HepG2 (cell line): ENCODE measurements around the gene HSPA1A. TPM values are rescaled to one million over a fixed set of nuclear protein-coding genes. Genes with fewer than 3 reads are reported as not detected.

ENCODE experiments used
- BCLAF1 ChIP-seq: fragments of 450-650 bp; IDR thresholded peaks from 2 replicates; pipeline ENCODE4 v1.6.1; 2017; ENCODE audit warnings: mild to moderate bottlenecking
- BRCA1 ChIP-seq: sonication (generic); formaldehyde crosslinking; IDR thresholded peaks from 2 replicates; pipeline ENCODE4 v1.4.0; 2020; ENCODE audit warnings: missing genetic modification reagents
- DNMT1 ChIP-seq: sonication (generic); formaldehyde crosslinking; IDR thresholded peaks from 2 replicates; pipeline ENCODE4 v1.5.1; 2020; ENCODE audit warnings: mild to moderate bottlenecking, missing genetic modification reagents
- GATA4 ChIP-seq: sonication (generic); IDR thresholded peaks from 2 replicates; pipeline ENCODE4 v1.6.1; 2016; ENCODE audit warnings: antibody characterized with exemption, low read depth, borderline replicate concordance
- HMG20A ChIP-seq: IDR thresholded peaks from 2 replicates; pipeline ENCODE4 v1.6.1; 2016; ENCODE audit warnings: borderline replicate concordance
- KDM2A ChIP-seq: sonication (generic); formaldehyde crosslinking; IDR thresholded peaks from 2 replicates; pipeline ENCODE4 v1.4.0; 2020; ENCODE audit warnings: low read depth, missing genetic modification reagents, borderline replicate concordance
- MIER2 ChIP-seq: IDR thresholded peaks from 2 replicates; pipeline ENCODE4 v1.6.1; 2016; ENCODE audit warnings: missing biosample characterization, missing genetic modification reagents
- MLLT10 ChIP-seq: sonication (generic); formaldehyde crosslinking; IDR thresholded peaks from 2 replicates; pipeline ENCODE4 v1.4.0; 2020; ENCODE audit warnings: missing genetic modification reagents
- NFKBIZ ChIP-seq: IDR thresholded peaks from 2 replicates; pipeline ENCODE4 v1.6.1; 2018; ENCODE audit warnings: missing genetic modification reagents, missing compliant biosample characterization
- RAD51 ChIP-seq: fragments of 450-650 bp; IDR thresholded peaks from 2 replicates; pipeline ENCODE4 v1.6.1; 2016; ENCODE audit warnings: borderline replicate concordance
- TBL1XR1 ChIP-seq: fragments of 150-350 bp; IDR thresholded peaks from 2 replicates; pipeline ENCODE4 v1.6.1; 2014; ENCODE audit warnings: borderline replicate concordance, low read length; ENCODE audit not compliant: partially characterized antibody
- TCF12 ChIP-seq, 2 experiments: fragments of 450-650 bp in 1 of 2; sonication (generic) in 1 of 2; formaldehyde crosslinking in 1 of 2; IDR thresholded peaks; 2 replicates each; pipeline versions ENCODE4 v1.6.1 to v1.8.0; 2017 to 2022; ENCODE audit warnings: antibody characterized with exemption in 1 of 2, mild to moderate bottlenecking in 1 of 2, missing genetic modification reagents in 1 of 2, moderate library complexity in 1 of 2
- TSC22D2 ChIP-seq: sonication (generic); formaldehyde crosslinking; IDR thresholded peaks from 2 replicates; pipeline ENCODE4 v1.5.1; 2020; ENCODE audit warnings: missing genetic modification reagents, mild to moderate bottlenecking, borderline replicate concordance
- ZBTB37 ChIP-seq: sonication (generic); formaldehyde crosslinking; IDR thresholded peaks from 2 replicates; pipeline ENCODE4 v1.4.0; 2020; ENCODE audit warnings: mild to moderate bottlenecking, missing genetic modification reagents
- ZBTB43 ChIP-seq: sonication (generic); formaldehyde crosslinking; conservative IDR thresholded peaks from 2 replicates; pipeline ENCODE4 v1.4.0; 2020; ENCODE audit warnings: missing genetic modification reagents
- ZBTB8A ChIP-seq: sonication (generic); formaldehyde crosslinking; IDR thresholded peaks from 2 replicates; pipeline ENCODE4 v1.4.0; 2020; ENCODE audit warnings: mild to moderate bottlenecking, low read depth, missing genetic modification reagents, borderline replicate concordance
- ZFP37 ChIP-seq: sonication (generic); formaldehyde crosslinking; IDR thresholded peaks from 2 replicates; pipeline ENCODE4 v1.4.0; 2020; ENCODE audit warnings: missing genetic modification reagents, borderline replicate concordance
- ZNF138 ChIP-seq: sonication (generic); formaldehyde crosslinking; IDR thresholded peaks from 2 replicates; pipeline ENCODE4 v1.5.0; 2020; ENCODE audit warnings: mild to moderate bottlenecking, low read depth, missing genetic modification reagents
- ZNF207 ChIP-seq: fragments of 450-650 bp; IDR thresholded peaks from 2 replicates; pipeline ENCODE4 v1.6.1; 2016; ENCODE audit warnings: antibody characterized with exemption, borderline replicate concordance
- ZNF24 ChIP-seq: fragments of 450-650 bp; IDR thresholded peaks from 2 replicates; pipeline ENCODE4 v1.6.1; 2017; ENCODE audit warnings: antibody characterized with exemption, mild to moderate bottlenecking
- ZNF34 ChIP-seq: sonication (generic); formaldehyde crosslinking; IDR thresholded peaks from 2 replicates; pipeline ENCODE4 v1.4.0; 2020; ENCODE audit warnings: mild to moderate bottlenecking, missing genetic modification reagents, borderline replicate concordance
- ZNF598 ChIP-seq: sonication (generic); formaldehyde crosslinking; IDR thresholded peaks from 2 replicates; pipeline ENCODE4 v1.5.1; 2020; ENCODE audit warnings: mild to moderate bottlenecking, missing genetic modification reagents, borderline replicate concordance
- polyA plus RNA-seq, 8 experiments: library from polyadenylated mRNA; depleted of rRNA in 3 of 8; stranded (reverse) in 7 of 8; unstranded in 1 of 8; fragments of >200 nt; fragmentation: Illumina TruSeq in 4 of 8; extraction: Trizol in 4 of 8; gene quantifications; 2 replicates each; pipeline versions ENCODE4 v1.2.1 to v1.2.3, GENCODE V29; 2011 to 2016; ENCODE audit warnings: low read depth in 4 of 8, missing spikeins in 1 of 8, mixed read lengths in 1 of 8; ENCODE audit not compliant: insufficient read depth in 1 of 8
- total RNA-seq, 5 experiments: library from RNA; depleted of rRNA; stranded (reverse); fragments of >200 nt; fragmentation: Illumina TruSeq; extraction: Trizol; gene quantifications; 2 replicates each; pipeline ENCODE4 v1.2.3, GENCODE V29; 2016; ENCODE audit warnings: low read depth in 1 of 5

HSPA1A gene
- total and polyA plus RNA-seq, 2 of the 13 experiments (the other 11 are each of a cell fraction or from before 2014, with no cell fraction given): 44.5 to 85.0 TPM

- TF ChIP-seq ZBTB43 (peak; percentile 64), ZBTB37 (CRISPR knock-in tag) (no peak; the same call in 1 of the 2 replicates), BCLAF1 (no peak), ZNF34 (0 out of 2 replicates have a peak, but pooled peaks have one; percentile 74), GATA4 (peak; percentile 27; the same call in 1 of the 2 replicates), ZNF138 (no peak), ZNF24 (peak; percentile 33; the same call in 1 of the 2 replicates), MLLT10 (CRISPR knock-in tag) (no peak), HMG20A (no peak; the same call in 1 of the 2 replicates), KDM2A (CRISPR knock-in tag) (peak; percentile 98), ZNF207 (no peak), TBL1XR1 (peak; percentile 55), DNMT1 (CRISPR knock-in tag) (peak; percentile 70; the same call in 1 of the 2 replicates), ZFP37 (peak; percentile 38; the same call in 1 of the 2 replicates), BRCA1 (no peak), ZNF598 (peak; percentile 98; the same call in 1 of the 2 replicates), TSC22D2 (peak; percentile 88; the same call in 1 of the 2 replicates), NFKBIZ (CRISPR knock-in tag) (peak; percentile 45; the same call in 1 of the 2 replicates), ZBTB8A (0 out of 2 replicates have a peak, but pooled peaks have one; percentile 59), MIER2 (CRISPR knock-in tag) (0 out of 2 replicates have a peak, but pooled peaks have one; percentile 42), RAD51 (no peak), TCF12 (IDR thresholded peaks at IDR 0.05) (no peak), TCF12 (CRISPR knock-in tag; IDR thresholded peaks at IDR 0.05) (peak; percentile 55; the same call in 1 of the 2 replicates)
These were observed 8.7 kb upstream of the HSPA1A start, which contains the start of gene LSM2 (continued) for GRCh38 chr6:31806470-31807272.
